ENCODE measurements around the gene NPAS3. TPM values are rescaled to one million over a fixed set of nuclear protein-coding genes. Genes with fewer than 3 reads are reported as not detected.

The NPAS3 gene
- total and polyA plus RNA-seq, 2 of the 8 experiments (the other 6 are each of a cell fraction or from before 2014, with no cell fraction given) = 0.11 to 0.60 TPM

- TF ChIP-seq ATF3 (IDR thresholded peaks at IDR 0.05; ENCODE audit: insufficient read depth, low read depth, low read length) (peak; percentile 87), HDAC2 (IDR thresholded peaks at IDR 0.05; ENCODE audit: borderline replicate concordance in 1 of 2, low read depth in 2 of 2, low read length in 2 of 2) (peak in 1 of 2 experiments; percentile 41; a peak in 1 of 4 replicates), SP2 (IDR thresholded peaks at IDR 0.05; ENCODE audit: low read length) (no peak), MAX (IDR thresholded peaks at IDR 0.05) (peak; percentile 83), BRCA1 (IDR thresholded peaks at IDR 0.05; ENCODE audit: low read depth, low read length) (no peak), JUN (IDR thresholded peaks at IDR 0.05; ENCODE audit: low read depth, low read length) (no peak), SP1 (IDR thresholded peaks at IDR 0.05; ENCODE audit: low read depth, low read length) (no peak), YY1 (IDR thresholded peaks at IDR 0.05; ENCODE audit: low read depth, low read length) (peak; percentile 75; the same call in 1 of the 2 replicates)
Observed at GRCh38 chr14:33676135-33676566, 737.5 kb downstream of the NPAS3 start (continued).

Measured in H1 (cell line).